DMS153 (cell line): ENCODE results near the gene OR2T11.
"Not testable (repeated sequence)": the region's sequence is repeated elsewhere in the genome, so short reads cannot be mapped to it uniquely, and the experiment has no call there.

Source experiments
- DNase-seq: peaks from one replicate; lab custom pipeline; 2025; lab: John Stamatoyannopoulos, UW

OR2T11 gene

GRCh38 chr1:248634991-248635390 lies at the start of gene OR2T11:
Gene OR2T11 (minus strand): TSS chr1:248635091. CDS start chr1:248627128, 7,963 bp downstream.
- not testable (repeated sequence) for DNase-seq

GRCh38 chr1:248681651-248682050 lies 46.8 kb upstream of the OR2T11 start:
- no peak for DNase-seq

- DNase-seq, result no peak
These were observed 35.1 kb upstream of the OR2T11 start for GRCh38 chr1:248670003-248670402.

- DNase-seq, result not testable (repeated sequence)
These were observed 28.8 kb upstream of the OR2T11 start for GRCh38 chr1:248663453-248664328.

- not testable (repeated sequence) for DNase-seq
These were observed 21.9 kb upstream of the OR2T11 start for GRCh38 chr1:248656797-248657196.

- not testable (repeated sequence) for DNase-seq
These were observed 20.5 kb upstream of the OR2T11 start, which contains the start of gene OR2T27 for GRCh38 chr1:248655354-248655753. Gene OR2T27 (minus strand): TSS chr1:248655528. CDS start chr1:248650884, 4,644 bp downstream.

- DNase-seq, result not testable (repeated sequence)
These were observed 14.1 kb upstream of the OR2T11 start for GRCh38 chr1:248648770-248649536.

- not testable (repeated sequence) for DNase-seq
These were observed 10.3 kb upstream of the OR2T11 start, which contains the start of gene OR2T35 for GRCh38 chr1:248645178-248645577. Gene OR2T35 (minus strand): TSS chr1:248645278. CDS start chr1:248639258, 6,020 bp downstream.

- not testable (repeated sequence) for DNase-seq
These were observed 8.2 kb upstream of the OR2T11 start for GRCh38 chr1:248642971-248643651.

- DNase-seq, result not testable (repeated sequence)
These were observed 6.7 kb upstream of the OR2T11 start for GRCh38 chr1:248641583-248641982.

GRCh38 chr1:248640906-248641305 lies 6.0 kb upstream of the OR2T11 start:
- DNase-seq, result not testable (repeated sequence)

- DNase-seq, result not testable (repeated sequence)
These were observed 4.8 kb upstream of the OR2T11 start for GRCh38 chr1:248639652-248640051.

GRCh38 chr1:248636612-248637011 lies 1.7 kb upstream of the OR2T11 start:
- not testable (repeated sequence) for DNase-seq

- DNase-seq, result peak; percentile 76
These were observed 3.4 kb downstream of the OR2T11 start for GRCh38 chr1:248631354-248632008.

GRCh38 chr1:248630551-248630950 lies 4.3 kb downstream of the OR2T11 start:
- DNase-seq, result no peak

- no peak for DNase-seq
These were observed 6.7 kb downstream of the OR2T11 start for GRCh38 chr1:248627971-248628844.

- DNase-seq, result no peak
These were observed 8.9 kb downstream of the OR2T11 start for GRCh38 chr1:248625971-248626370.

GRCh38 chr1:248625166-248625565 lies 9.7 kb downstream of the OR2T11 start:
- DNase-seq, result no peak

GRCh38 chr1:248622570-248623001 lies 12.3 kb downstream of the OR2T11 start:
- peak; percentile 53 for DNase-seq

GRCh38 chr1:248621770-248622169 lies 13.1 kb downstream of the OR2T11 start:
- no peak for DNase-seq
